HEK293 (cell line): ENCODE results near the gene P2RY2.
"Not testable (repeated sequence)": the region's sequence is repeated elsewhere in the genome, so short reads cannot be mapped to it uniquely, and the experiment has no call there.

Experiments
- CTCF ChIA-PET: fragments of 350-600 bp; formaldehyde crosslinking; extraction: SDS; loops from one replicate; lab custom pipeline; 2021; ENCODE audit warnings: antibody characterized with exemption; lab: Yijun Ruan, JAX
- POLR2A ChIA-PET: fragments of 300-600 bp; formaldehyde crosslinking; extraction: SDS; loops from one replicate; lab custom pipeline; 2020; ENCODE audit warnings: antibody characterized with exemption, inconsistent platforms; lab: Yijun Ruan, JAX
- H3K27ac ChIP-seq: fragments of 200-500 bp; sonication (Bioruptor generic); 2 replicates; pipeline ENCODE4 v1.5.1; 2014; ENCODE audit warnings: low read depth, low read length, control low read depth, inconsistent platforms; ENCODE audit errors: extremely low read depth
- H3K36me3 ChIP-seq, 2 experiments: fragments of 200-500 bp in 1 of 2; sonication (Bioruptor generic) in 1 of 2; 1 replicate in 1 of 2; 2 replicates in 1 of 2; pipeline ENCODE4 v1.5.1; 2014 to 2017; ENCODE audit warnings: inconsistent platforms in 2 of 2, low read length in 2 of 2; ENCODE audit not compliant: control insufficient read depth in 2 of 2, insufficient read depth in 1 of 2
- H3K4me1 ChIP-seq: fragments of 200-500 bp; sonication (Bioruptor generic); 2 replicates; pipeline ENCODE4 v1.5.1; 2014; ENCODE audit warnings: mild to moderate bottlenecking, low read length, inconsistent platforms; ENCODE audit not compliant: control insufficient read depth, insufficient read depth
- H3K4me3 ChIP-seq: 2 replicates; pipeline ENCODE4 v1.5.1; 2011; ENCODE audit warnings: low read depth, mild to moderate bottlenecking, control low read depth, low read length, moderate library complexity
- H3K9me3 ChIP-seq: fragments of 200-500 bp; sonication (Bioruptor generic); 2 replicates; pipeline ENCODE4 v1.5.1; 2014; ENCODE audit warnings: low read depth, low read length, inconsistent platforms; ENCODE audit not compliant: control insufficient read depth, insufficient read depth
- SCRT2 ChIP-seq: fragments of 450-650 bp; formaldehyde crosslinking; IDR thresholded peaks from 2 replicates; pipeline ENCODE4 v1.5.1; 2016; ENCODE audit warnings: missing biosample characterization, missing genetic modification characterization
- ZBTB1 ChIP-seq: fragments of 450-650 bp; formaldehyde crosslinking; IDR thresholded peaks from 2 replicates; pipeline ENCODE4 v1.5.1; 2016; ENCODE audit warnings: missing biosample characterization, missing genetic modification characterization
- ZEB2 ChIP-seq: fragments of 450-650 bp; formaldehyde crosslinking; IDR thresholded peaks from 2 replicates; pipeline ENCODE4 v1.5.1; 2016; ENCODE audit warnings: missing biosample characterization, missing genetic modification characterization
- ZNF169 ChIP-seq: fragments of 450-650 bp; formaldehyde crosslinking; IDR thresholded peaks from 2 replicates; pipeline ENCODE4 v1.5.1; 2016; ENCODE audit warnings: missing biosample characterization, missing genetic modification characterization
- ZNF214 ChIP-seq: fragments of 450-650 bp; formaldehyde crosslinking; IDR thresholded peaks from 2 replicates; pipeline ENCODE4 v1.5.1; 2017; ENCODE audit warnings: missing biosample characterization, mild to moderate bottlenecking, missing genetic modification characterization, borderline replicate concordance
- ZNF549 ChIP-seq: fragments of 450-650 bp; IDR thresholded peaks from 2 replicates; pipeline ENCODE4 v1.5.1; 2018; ENCODE audit warnings: missing biosample characterization, missing genetic modification characterization, mild to moderate bottlenecking, inconsistent platforms, moderate library complexity
- ZNF571 ChIP-seq: fragments of 450-650 bp; formaldehyde crosslinking; IDR thresholded peaks from 2 replicates; pipeline ENCODE4 v1.5.0; 2017; ENCODE audit warnings: missing biosample characterization, missing genetic modification characterization
- ZNF624 ChIP-seq: fragments of 450-650 bp; formaldehyde crosslinking; IDR thresholded peaks from 2 replicates; pipeline ENCODE4 v1.5.1; 2017; ENCODE audit warnings: missing biosample characterization, missing genetic modification characterization
- ZNF626 ChIP-seq: fragments of 450-650 bp; sonication (Bioruptor Pico); formaldehyde crosslinking; IDR thresholded peaks from 2 replicates; pipeline ENCODE4 v1.5.1; 2018; ENCODE audit warnings: missing biosample characterization, missing genetic modification characterization, inconsistent platforms
- ZNF654 ChIP-seq: fragments of 450-650 bp; formaldehyde crosslinking; IDR thresholded peaks from 2 replicates; pipeline ENCODE4 v1.5.1; 2016; ENCODE audit warnings: low read depth, missing biosample characterization, missing genetic modification characterization
- ZNF677 ChIP-seq: fragments of 450-650 bp; IDR thresholded peaks from 2 replicates; pipeline ENCODE4 v1.5.0; 2018; ENCODE audit warnings: missing biosample characterization, mild to moderate bottlenecking, missing genetic modification characterization, moderate library complexity
- ZNF747 ChIP-seq: fragments of 450-650 bp; formaldehyde crosslinking; IDR thresholded peaks from 2 replicates; pipeline ENCODE4 v1.5.1; 2016; ENCODE audit warnings: missing biosample characterization, missing genetic modification characterization
- ZNF837 ChIP-seq: fragments of 450-650 bp; formaldehyde crosslinking; IDR thresholded peaks from 2 replicates; pipeline ENCODE4 v1.5.1; 2016; ENCODE audit warnings: missing biosample characterization, missing genetic modification characterization
- ZSCAN23 ChIP-seq: fragments of 450-650 bp; formaldehyde crosslinking; IDR thresholded peaks from 2 replicates; pipeline ENCODE4 v1.5.1; 2016; ENCODE audit warnings: missing biosample characterization, missing genetic modification characterization
- TF ChIP-seq, protein P1 (sequence below): fragments of 450-650 bp; formaldehyde crosslinking; IDR thresholded peaks from 2 replicates; pipeline ENCODE4 v1.5.1; 2016; ENCODE audit warnings: missing biosample characterization, missing genetic modification characterization, borderline replicate concordance
- TF ChIP-seq, protein P2 (sequence below): fragments of 450-650 bp; formaldehyde crosslinking; IDR thresholded peaks from 2 replicates; pipeline ENCODE4 v1.5.1; 2016; ENCODE audit warnings: missing biosample characterization, missing genetic modification characterization
- TF ChIP-seq, protein P3 (sequence below): fragments of 450-650 bp; formaldehyde crosslinking; IDR thresholded peaks from 2 replicates; pipeline ENCODE4 v1.5.1; 2016; ENCODE audit warnings: missing biosample characterization, missing genetic modification characterization
- TF ChIP-seq, protein P4 (sequence below): fragments of 450-650 bp; formaldehyde crosslinking; IDR thresholded peaks from 2 replicates; pipeline ENCODE4 v1.5.1; 2016; ENCODE audit warnings: missing biosample characterization, missing genetic modification characterization

The P2RY2 gene

DNA sequence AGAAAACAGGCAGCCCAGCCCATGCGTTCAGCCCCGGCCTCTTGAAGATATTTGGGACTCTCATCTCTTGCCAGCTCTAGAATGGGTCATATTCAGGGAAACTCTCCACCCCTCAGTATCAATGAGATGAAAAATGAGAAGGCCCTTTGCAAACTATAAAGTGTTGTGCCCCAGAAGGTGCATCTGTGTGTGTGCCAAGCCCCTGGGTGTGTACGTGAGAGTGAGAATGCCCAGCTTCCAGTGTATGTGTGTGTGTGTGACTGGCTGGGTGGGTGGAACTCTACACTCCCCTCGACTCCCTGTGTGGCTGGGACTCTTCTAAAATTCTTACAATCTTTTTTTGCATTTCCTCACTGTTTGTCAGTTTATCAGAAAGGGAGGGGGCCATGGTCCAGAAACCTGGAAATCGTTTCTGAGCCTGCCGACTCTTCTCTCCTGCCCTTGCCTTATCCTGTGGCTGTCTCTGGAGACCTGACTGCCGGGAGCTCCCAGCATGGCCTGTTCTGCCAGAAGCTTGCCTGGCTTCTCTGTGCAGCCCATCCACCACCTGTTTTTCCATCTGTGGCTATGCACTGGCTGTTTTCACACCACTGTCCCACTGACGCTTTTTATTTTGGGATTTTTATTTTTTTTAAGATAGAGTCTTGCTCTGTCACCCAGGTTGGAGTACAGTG, 55.3 kb downstream of the P2RY2 start:
- ChIA-PET POLR2A (no interaction called here), CTCF (interaction anchor here (0.5 to 5.7 kb wide), 6 partner anchors 10 to 548 kb away, joined by 3 to 25 read pairs (median 4); no protein-coding TSS in a partner anchor)
- Histone ChIP-seq H3K9me3 (no peaks in the 10 kb centered on the region), H3K27ac (no peak overlapping the region), H3K4me3 (no peak overlapping the region), H3K4me1 (no peaks in the 10 kb centered on the region), H3K36me3 (no peaks in the 10 kb centered on the region)
- TF ChIP-seq ZNF549 (no peak), ZNF571 (tag by site-specific recombination) (no peak), ZSCAN23 (tag by site-specific recombination) (no peak), ZNF747 (tag by site-specific recombination) (no peak), ZNF214 (tag by site-specific recombination) (no peak), ZNF626 (no peak), ZBTB1 (tag by site-specific recombination) (no peak), ZNF677 (no peak), ZNF169 (tag by site-specific recombination) (no peak)

DNA sequence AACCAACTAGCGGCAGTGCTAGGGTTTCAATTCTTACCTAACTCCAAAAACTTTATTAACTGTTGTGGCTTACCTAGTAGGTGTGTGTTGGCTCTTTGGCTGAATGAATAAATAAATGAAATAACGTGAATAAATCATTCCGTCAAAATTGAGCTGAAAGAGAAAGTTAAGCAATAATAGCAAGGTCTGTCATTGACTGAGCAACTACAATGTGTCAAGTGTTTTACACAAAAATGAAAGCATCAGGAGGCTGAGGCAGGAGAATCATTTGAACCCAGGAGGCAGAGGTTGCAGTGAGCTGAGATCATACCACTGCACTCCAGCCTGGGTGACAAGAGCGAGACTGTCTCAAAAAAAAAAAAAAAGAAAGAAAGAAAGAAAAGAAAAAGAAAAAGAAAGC, 56.1 kb downstream of the P2RY2 start:
- CTCF ChIA-PET = interaction anchor here (0.5 to 5.7 kb wide), 4 partner anchors 9 to 21 kb away, joined by 3 to 25 read pairs (median 6); no protein-coding TSS in a partner anchor
- H3K36me3 ChIP-seq, H3K4me1 ChIP-seq, POLR2A ChIA-PET, H3K27ac ChIP-seq, H3K4me3 ChIP-seq, H3K9me3 ChIP-seq: not testable (repeated sequence)

DNA sequence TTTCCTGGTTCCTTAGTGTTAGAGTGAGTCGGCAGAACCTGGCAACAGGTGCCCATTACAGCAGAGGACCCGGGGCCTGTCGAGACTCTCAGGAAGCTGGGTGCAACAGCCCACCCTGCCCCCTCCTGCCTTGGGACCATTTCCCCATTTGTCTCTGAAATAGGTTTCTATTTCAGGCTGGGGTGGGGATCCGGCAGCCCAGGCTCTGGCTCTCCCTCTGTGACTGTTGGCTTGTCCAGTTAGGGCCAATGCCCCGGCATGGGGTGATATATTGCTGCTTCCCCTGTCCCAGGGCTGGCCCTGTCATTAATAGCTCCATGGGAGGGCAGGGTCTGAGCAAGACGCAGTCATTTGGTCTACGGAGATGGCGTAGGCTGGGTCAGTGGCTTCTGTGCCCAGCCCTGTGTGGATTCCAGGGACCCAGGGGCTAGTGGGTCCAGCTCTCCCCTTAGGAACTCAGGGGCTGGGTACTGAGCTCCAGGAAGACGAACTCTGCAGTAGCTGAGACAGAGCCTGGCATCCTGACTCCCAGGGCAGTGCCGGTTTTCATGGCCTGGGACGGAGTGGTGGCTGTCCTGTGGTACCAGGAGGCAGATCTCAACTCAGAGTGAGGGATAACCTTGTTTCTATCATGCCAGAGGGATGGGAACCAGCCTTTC, 56.8 kb downstream of the P2RY2 start:
- Histone ChIP-seq H3K27ac (no peak overlapping the region), H3K36me3 (no peaks in the 10 kb centered on the region), H3K4me3 (no peak overlapping the region), H3K4me1 (no peaks in the 10 kb centered on the region), H3K9me3 (no peaks in the 10 kb centered on the region)
- ChIA-PET CTCF (interaction anchor here (0.5 to 5.7 kb wide), 4 partner anchors 12 to 20 kb away, joined by 3 to 25 read pairs (median 7); no protein-coding TSS in a partner anchor), POLR2A (no interaction called here)
- no peak for TF ChIP-seq ZNF837 (tag by site-specific recombination)
- TF ChIP-seq SCRT2 (tag by site-specific recombination) = peak; percentile 43; the same call in 1 of the 2 replicates

DNA sequence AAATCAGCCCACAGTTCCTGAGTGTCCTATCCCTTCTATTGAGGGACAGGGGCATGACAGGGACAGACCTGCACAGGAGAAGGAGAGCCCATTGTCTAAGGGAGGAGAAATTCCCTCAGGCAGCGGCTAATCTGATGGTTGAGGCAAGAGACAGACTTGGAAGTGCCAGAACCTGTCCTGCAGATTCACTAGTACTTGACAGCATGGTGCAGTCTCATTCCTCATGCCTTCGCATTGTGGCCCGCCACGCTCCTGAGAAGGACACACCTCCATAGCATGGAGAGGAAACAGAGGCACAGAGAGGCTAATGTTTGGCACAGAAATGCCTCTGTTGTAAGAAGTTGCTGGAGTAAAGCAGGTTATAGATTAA, 57.3 kb downstream of the P2RY2 start:
- Histone ChIP-seq H3K4me1 (no peaks in the 10 kb centered on the region), H3K9me3 (no peaks in the 10 kb centered on the region), H3K4me3 (no peak overlapping the region), H3K27ac (no peak overlapping the region), H3K36me3 (no peaks in the 10 kb centered on the region)
- ChIA-PET POLR2A (no interaction called here), CTCF (interaction anchor here (0.8 to 5.7 kb wide), 2 partner anchors 15 to 20 kb away, joined by 5 to 25 read pairs; no protein-coding TSS in a partner anchor)
- no peak for TF ChIP-seq ZEB2
- no peak for TF ChIP-seq ZNF654 (tag by site-specific recombination)
- TF ChIP-seq, protein P1, sequence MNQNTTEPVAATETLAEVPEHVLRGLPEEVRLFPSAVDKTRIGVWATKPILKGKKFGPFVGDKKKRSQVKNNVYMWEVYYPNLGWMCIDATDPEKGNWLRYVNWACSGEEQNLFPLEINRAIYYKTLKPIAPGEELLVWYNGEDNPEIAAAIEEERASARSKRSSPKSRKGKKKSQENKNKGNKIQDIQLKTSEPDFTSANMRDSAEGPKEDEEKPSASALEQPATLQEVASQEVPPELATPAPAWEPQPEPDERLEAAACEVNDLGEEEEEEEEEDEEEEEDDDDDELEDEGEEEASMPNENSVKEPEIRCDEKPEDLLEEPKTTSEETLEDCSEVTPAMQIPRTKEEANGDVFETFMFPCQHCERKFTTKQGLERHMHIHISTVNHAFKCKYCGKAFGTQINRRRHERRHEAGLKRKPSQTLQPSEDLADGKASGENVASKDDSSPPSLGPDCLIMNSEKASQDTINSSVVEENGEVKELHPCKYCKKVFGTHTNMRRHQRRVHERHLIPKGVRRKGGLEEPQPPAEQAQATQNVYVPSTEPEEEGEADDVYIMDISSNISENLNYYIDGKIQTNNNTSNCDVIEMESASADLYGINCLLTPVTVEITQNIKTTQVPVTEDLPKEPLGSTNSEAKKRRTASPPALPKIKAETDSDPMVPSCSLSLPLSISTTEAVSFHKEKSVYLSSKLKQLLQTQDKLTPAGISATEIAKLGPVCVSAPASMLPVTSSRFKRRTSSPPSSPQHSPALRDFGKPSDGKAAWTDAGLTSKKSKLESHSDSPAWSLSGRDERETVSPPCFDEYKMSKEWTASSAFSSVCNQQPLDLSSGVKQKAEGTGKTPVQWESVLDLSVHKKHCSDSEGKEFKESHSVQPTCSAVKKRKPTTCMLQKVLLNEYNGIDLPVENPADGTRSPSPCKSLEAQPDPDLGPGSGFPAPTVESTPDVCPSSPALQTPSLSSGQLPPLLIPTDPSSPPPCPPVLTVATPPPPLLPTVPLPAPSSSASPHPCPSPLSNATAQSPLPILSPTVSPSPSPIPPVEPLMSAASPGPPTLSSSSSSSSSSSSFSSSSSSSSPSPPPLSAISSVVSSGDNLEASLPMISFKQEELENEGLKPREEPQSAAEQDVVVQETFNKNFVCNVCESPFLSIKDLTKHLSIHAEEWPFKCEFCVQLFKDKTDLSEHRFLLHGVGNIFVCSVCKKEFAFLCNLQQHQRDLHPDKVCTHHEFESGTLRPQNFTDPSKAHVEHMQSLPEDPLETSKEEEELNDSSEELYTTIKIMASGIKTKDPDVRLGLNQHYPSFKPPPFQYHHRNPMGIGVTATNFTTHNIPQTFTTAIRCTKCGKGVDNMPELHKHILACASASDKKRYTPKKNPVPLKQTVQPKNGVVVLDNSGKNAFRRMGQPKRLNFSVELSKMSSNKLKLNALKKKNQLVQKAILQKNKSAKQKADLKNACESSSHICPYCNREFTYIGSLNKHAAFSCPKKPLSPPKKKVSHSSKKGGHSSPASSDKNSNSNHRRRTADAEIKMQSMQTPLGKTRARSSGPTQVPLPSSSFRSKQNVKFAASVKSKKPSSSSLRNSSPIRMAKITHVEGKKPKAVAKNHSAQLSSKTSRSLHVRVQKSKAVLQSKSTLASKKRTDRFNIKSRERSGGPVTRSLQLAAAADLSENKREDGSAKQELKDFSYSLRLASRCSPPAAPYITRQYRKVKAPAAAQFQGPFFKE (tag by site-specific recombination) = no peak
- TF ChIP-seq, protein P2, sequence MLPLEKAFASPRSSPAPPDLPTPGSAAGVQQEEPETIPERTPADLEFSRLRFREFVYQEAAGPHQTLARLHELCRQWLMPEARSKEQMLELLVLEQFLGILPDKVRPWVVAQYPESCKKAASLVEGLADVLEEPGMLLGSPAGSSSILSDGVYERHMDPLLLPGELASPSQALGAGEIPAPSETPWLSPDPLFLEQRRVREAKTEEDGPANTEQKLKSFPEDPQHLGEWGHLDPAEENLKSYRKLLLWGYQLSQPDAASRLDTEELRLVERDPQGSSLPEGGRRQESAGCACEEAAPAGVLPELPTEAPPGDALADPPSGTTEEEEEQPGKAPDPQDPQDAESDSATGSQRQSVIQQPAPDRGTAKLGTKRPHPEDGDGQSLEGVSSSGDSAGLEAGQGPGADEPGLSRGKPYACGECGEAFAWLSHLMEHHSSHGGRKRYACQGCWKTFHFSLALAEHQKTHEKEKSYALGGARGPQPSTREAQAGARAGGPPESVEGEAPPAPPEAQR (tag by site-specific recombination) = no peak
- no peak for TF ChIP-seq ZNF624
- TF ChIP-seq, protein P3, sequence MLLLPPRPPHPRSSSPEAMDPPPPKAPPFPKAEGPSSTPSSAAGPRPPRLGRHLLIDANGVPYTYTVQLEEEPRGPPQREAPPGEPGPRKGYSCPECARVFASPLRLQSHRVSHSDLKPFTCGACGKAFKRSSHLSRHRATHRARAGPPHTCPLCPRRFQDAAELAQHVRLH (tag by site-specific recombination) = no peak
- TF ChIP-seq, protein P4, sequence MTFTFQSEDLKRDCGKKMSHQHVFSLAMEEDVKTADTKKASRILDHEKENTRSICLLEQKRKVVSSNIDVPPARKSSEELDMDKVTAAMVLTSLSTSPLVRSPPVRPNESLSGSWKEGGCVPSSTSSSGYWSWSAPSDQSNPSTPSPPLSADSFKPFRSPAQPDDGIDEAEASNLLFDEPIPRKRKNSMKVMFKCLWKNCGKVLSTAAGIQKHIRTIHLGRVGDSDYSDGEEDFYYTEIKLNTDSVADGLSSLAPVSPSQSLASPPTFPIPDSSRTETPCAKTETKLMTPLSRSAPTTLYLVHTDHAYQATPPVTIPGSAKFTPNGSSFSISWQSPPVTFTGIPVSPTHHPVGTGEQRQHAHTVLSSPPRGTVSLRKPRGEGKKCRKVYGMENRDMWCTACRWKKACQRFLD (tag by site-specific recombination) = no peak
